Caco-2 (cell line): ENCODE data around the gene KLHDC10. TPM values are rescaled to one million over a fixed set of nuclear protein-coding genes. Genes with fewer than 3 reads are reported as not detected.

Source experiments
- BruUV-seq: library from RNA; stranded (reverse); fragments of 400-500 nt; replicated peaks from 2 replicates; lab custom pipeline; 2021; lab: Mats Ljungman, UMichigan
- CTCF ChIA-PET: fragments of 300-600 bp; sonication (Branson Sonifier 250); formaldehyde crosslinking; loops from one replicate; lab custom pipeline; 2022; ENCODE audit warnings: antibody characterized with exemption; lab: Charles Lee
- POLR2A ChIA-PET: fragments of 300-600 bp; sonication (Branson Sonifier 250); formaldehyde crosslinking; loops from one replicate; lab custom pipeline; 2022; ENCODE audit warnings: antibody characterized with exemption; lab: Charles Lee
- DNase-seq, 2 experiments: peaks; one replicate each; pipeline versions ENCODE4 v3.0.0 to v3.0.0-alpha.2; 2020 to 2022
- H3K27me3 ChIP-seq: replicated peaks from 2 replicates; pipeline ENCODE4 v1.6.0; 2011; ENCODE audit warnings: low read length; ENCODE audit not compliant: control insufficient read depth, insufficient read depth
- H3K36me3 ChIP-seq: 2 replicates; pipeline ENCODE4 v1.5.1; 2011; ENCODE audit warnings: low read length; ENCODE audit not compliant: control insufficient read depth, insufficient read depth
- H3K4me1 ChIP-seq: fragments of 250-450 bp; sonication (Bioruptor Pico); 2 replicates; pipeline ENCODE4 v1.5.1; 2020; ENCODE audit warnings: mild to moderate bottlenecking
- H3K4me3 ChIP-seq: 2 replicates; pipeline ENCODE4 v1.5.1; 2011; ENCODE audit warnings: low read depth, mild to moderate bottlenecking, control low read depth, low read length
- H3K9me3 ChIP-seq: fragments of 250-450 bp; sonication (Bioruptor Pico); 2 replicates; pipeline ENCODE4 v1.5.1; 2020; ENCODE audit warnings: mild to moderate bottlenecking, moderate library complexity
- H3K27ac Mint-ChIP-seq: one replicate; pipeline ENCODE4 v1.8.0; 2022; ENCODE audit warnings: mixed read lengths; ENCODE audit not compliant: unreplicated experiment
- H3K27me3 Mint-ChIP-seq: one replicate; pipeline ENCODE4 v1.8.0; 2022; ENCODE audit warnings: mixed read lengths; ENCODE audit not compliant: insufficient read depth, unreplicated experiment
- H3K36me3 Mint-ChIP-seq: one replicate; pipeline ENCODE4 v1.8.0; 2022; ENCODE audit warnings: mild to moderate bottlenecking, mixed read lengths; ENCODE audit not compliant: insufficient read depth, unreplicated experiment
- H3K4me1 Mint-ChIP-seq: one replicate; pipeline ENCODE4 v1.8.0; 2022; ENCODE audit warnings: low read depth, mixed read lengths; ENCODE audit not compliant: unreplicated experiment
- H3K4me3 Mint-ChIP-seq: one replicate; pipeline ENCODE4 v1.8.0; 2022; ENCODE audit warnings: mild to moderate bottlenecking, moderate library complexity, mixed read lengths; ENCODE audit not compliant: unreplicated experiment
- H3K9me3 Mint-ChIP-seq: one replicate; pipeline ENCODE4 v1.8.0; 2022; ENCODE audit warnings: mixed read lengths; ENCODE audit not compliant: unreplicated experiment
- intact Hi-C: fragments of 100-400 bp; cut with micrococcal nuclease; formaldehyde crosslinking; loops from one replicate; pipeline ENCODE4 v1.10.0; 2022; ENCODE audit not compliant: unreplicated experiment
- total RNA-seq: library from RNA; stranded (reverse); gene quantifications from 2 replicates; pipeline ENCODE4 v1.2.3, GENCODE V29; 2022
- TF ChIP-seq, protein P1 (sequence below), 2 experiments: fragments of 200-600 bp in 1 of 2; IDR thresholded peaks; 1 replicate in 1 of 2; 2 replicates in 1 of 2; pipeline versions ENCODE4 v1.5.1 to v1.8.0; 2011 to 2022; ENCODE audit warnings: antibody characterized with exemption in 1 of 2, control low read depth in 1 of 2, inconsistent platforms in 1 of 2, low read depth in 1 of 2, low read length in 1 of 2, mild to moderate bottlenecking in 1 of 2, moderate library complexity in 1 of 2; ENCODE audit not compliant: insufficient read depth in 1 of 2, severe bottlenecking in 1 of 2, unreplicated experiment in 1 of 2

The KLHDC10 gene
- total RNA-seq, 1 experiment from 2014 or later: 22.3 TPM

DNA sequence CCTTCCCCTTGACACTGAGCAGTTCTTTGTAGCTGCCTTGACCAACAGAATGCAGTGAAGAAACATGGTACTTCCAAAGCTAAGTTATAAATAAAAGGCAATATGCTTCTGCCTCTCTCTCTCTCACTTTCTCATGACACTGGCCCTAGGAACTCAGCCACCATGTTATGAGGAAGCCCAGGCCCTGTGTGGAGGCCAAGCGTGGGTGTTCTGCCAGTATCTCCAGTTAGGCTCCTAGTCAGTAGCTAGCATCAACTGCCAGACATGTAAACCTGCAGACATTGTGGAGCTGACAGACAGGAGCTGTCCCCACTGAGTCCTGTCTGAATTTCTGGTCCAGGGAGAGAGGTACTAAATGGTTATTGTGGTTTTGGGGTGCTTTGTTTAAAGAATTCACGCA, 89.7 kb downstream of the KLHDC10 start:
- BruUV-seq: no TSS peak
- Histone ChIP-seq H3K27me3 (no peaks in the 10 kb centered on the region), H3K36me3 (no peaks in the 10 kb centered on the region; the same call in 1 of the 2 replicates), H3K4me3 (no peak overlapping the region), H3K9me3 (no peaks in the 10 kb centered on the region), H3K4me1 (no peaks in the 10 kb centered on the region)
- Mint-ChIP-seq H3K27ac (no peak overlapping the region), H3K27me3 (no peaks in the 10 kb centered on the region), H3K9me3 (no peaks in the 10 kb centered on the region), H3K4me1 (no peaks in the 10 kb centered on the region), H3K4me3 (no peak overlapping the region), H3K36me3 (peaks cover 24% of the 10 kb centered on the region)
- no peak for DNase-seq
- ChIA-PET CTCF (no interaction called here), POLR2A (no interaction called here)
- intact Hi-C loops: no loop called here
- TF ChIP-seq, protein P1, sequence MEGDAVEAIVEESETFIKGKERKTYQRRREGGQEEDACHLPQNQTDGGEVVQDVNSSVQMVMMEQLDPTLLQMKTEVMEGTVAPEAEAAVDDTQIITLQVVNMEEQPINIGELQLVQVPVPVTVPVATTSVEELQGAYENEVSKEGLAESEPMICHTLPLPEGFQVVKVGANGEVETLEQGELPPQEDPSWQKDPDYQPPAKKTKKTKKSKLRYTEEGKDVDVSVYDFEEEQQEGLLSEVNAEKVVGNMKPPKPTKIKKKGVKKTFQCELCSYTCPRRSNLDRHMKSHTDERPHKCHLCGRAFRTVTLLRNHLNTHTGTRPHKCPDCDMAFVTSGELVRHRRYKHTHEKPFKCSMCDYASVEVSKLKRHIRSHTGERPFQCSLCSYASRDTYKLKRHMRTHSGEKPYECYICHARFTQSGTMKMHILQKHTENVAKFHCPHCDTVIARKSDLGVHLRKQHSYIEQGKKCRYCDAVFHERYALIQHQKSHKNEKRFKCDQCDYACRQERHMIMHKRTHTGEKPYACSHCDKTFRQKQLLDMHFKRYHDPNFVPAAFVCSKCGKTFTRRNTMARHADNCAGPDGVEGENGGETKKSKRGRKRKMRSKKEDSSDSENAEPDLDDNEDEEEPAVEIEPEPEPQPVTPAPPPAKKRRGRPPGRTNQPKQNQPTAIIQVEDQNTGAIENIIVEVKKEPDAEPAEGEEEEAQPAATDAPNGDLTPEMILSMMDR (IDR thresholded peaks at IDR 0.05; ENCODE audit: insufficient read depth in 1 of 2, low read depth in 1 of 2, low read length in 1 of 2, severe bottlenecking in 1 of 2, unreplicated experiment in 1 of 2): no peak

GRCh38 chr7:130160455-130160854, 90.1 kb downstream of the KLHDC10 start:
- TF ChIP-seq, protein P1 (IDR thresholded peaks at IDR 0.05; ENCODE audit: insufficient read depth in 1 of 2, low read depth in 1 of 2, low read length in 1 of 2, severe bottlenecking in 1 of 2, unreplicated experiment in 1 of 2): no peak
- CTCF ChIA-PET: no interaction called here
- H3K36me3 Mint-ChIP-seq: peaks cover 24% of the 10 kb centered on the region
- H3K9me3 Mint-ChIP-seq: no peaks in the 10 kb centered on the region
- no TSS peak for BruUV-seq
- Histone ChIP-seq H3K9me3 (no peaks in the 10 kb centered on the region), H3K27me3 (no peaks in the 10 kb centered on the region), H3K4me1 (no peaks in the 10 kb centered on the region), H3K4me3 (no peak overlapping the region), H3K36me3 (no peaks in the 10 kb centered on the region; the same call in 1 of the 2 replicates)
- DNase-seq: no peak
- H3K4me3 Mint-ChIP-seq: no peak overlapping the region
- intact Hi-C loops: no loop called here
- no peaks in the 10 kb centered on the region for H3K27me3 Mint-ChIP-seq
- POLR2A ChIA-PET: no interaction called here
- H3K4me1 Mint-ChIP-seq: no peaks in the 10 kb centered on the region
- no peak overlapping the region for H3K27ac Mint-ChIP-seq

- H3K4me3 ChIP-seq: no peak overlapping the region
- no peaks in the 10 kb centered on the region for H3K4me1 ChIP-seq
- no peaks in the 10 kb centered on the region for H3K27me3 ChIP-seq
- intact Hi-C loops: no loop called here
- H3K36me3 Mint-ChIP-seq: peaks cover 36% of the 10 kb centered on the region
- POLR2A ChIA-PET: no interaction called here
- no peaks in the 10 kb centered on the region; the same call in 1 of the 2 replicates for H3K36me3 ChIP-seq
- no peak overlapping the region for H3K4me3 Mint-ChIP-seq
- CTCF ChIA-PET: no interaction called here
- no TSS peak for BruUV-seq
- H3K9me3 Mint-ChIP-seq: no peaks in the 10 kb centered on the region
- H3K4me1 Mint-ChIP-seq: no peaks in the 10 kb centered on the region
- H3K27me3 Mint-ChIP-seq: no peaks in the 10 kb centered on the region
- H3K9me3 ChIP-seq: no peaks in the 10 kb centered on the region
- no peak overlapping the region for H3K27ac Mint-ChIP-seq
- TF ChIP-seq, protein P1 (IDR thresholded peaks at IDR 0.05; ENCODE audit: insufficient read depth in 1 of 2, low read depth in 1 of 2, low read length in 1 of 2, severe bottlenecking in 1 of 2, unreplicated experiment in 1 of 2): no peak
- DNase-seq: no peak
Measured at GRCh38 chr7:130162196-130162595, 91.9 kb downstream of the KLHDC10 start.
